ENCODE results near the gene FAM83F.

Gene FAM83F

GRCh38 chr22:40084246-40084645, 89.5 kb downstream of the FAM83F start:
- WGBS (ENCODE audit: insufficient coverage), result 98% methylated on average over 5 of the region's 5 CpGs
- H3K4me3 ChIP-seq (ENCODE audit: control insufficient read depth in 1 of 7, extremely low read depth in 1 of 7, insufficient read depth in 4 of 7, low read depth in 2 of 7, low read length in 6 of 7), result no peak overlapping the region
- H3K27me3 ChIP-seq (replicated peaks in 2 of 5; ENCODE audit: control insufficient read depth in 4 of 5, insufficient read depth in 5 of 5, low read length in 4 of 5), result no peaks in the 10 kb centered on the region
- H3K4me1 ChIP-seq (ENCODE audit: control extremely low read depth in 1 of 4, control insufficient read depth in 4 of 4, insufficient read depth in 4 of 4, low read length in 3 of 4), result peaks cover 0 to 9% (median 3%) of the 10 kb centered on the region in 4 experiments
- H3K36me3 ChIP-seq (ENCODE audit: control insufficient read depth in 4 of 4, insufficient read depth in 4 of 4, low read length in 3 of 4), result no peaks in the 10 kb centered on the region
- POLR2A ChIA-PET, result no interaction called here
- CTCF ChIA-PET, result no interaction called here
- no peaks in the 10 kb centered on the region for H3K9me3 ChIP-seq (ENCODE audit: control extremely low read depth in 1 of 5, control insufficient read depth in 4 of 5, insufficient read depth in 2 of 5, low read depth in 1 of 5, low read length in 4 of 5)
- H3K27ac ChIP-seq (ENCODE audit: insufficient read depth in 1 of 2, low read depth in 1 of 2, low read length in 2 of 2, poor library complexity in 1 of 2, severe bottlenecking in 2 of 2), result no peak overlapping the region
- no peak for DNase-seq

DNA sequence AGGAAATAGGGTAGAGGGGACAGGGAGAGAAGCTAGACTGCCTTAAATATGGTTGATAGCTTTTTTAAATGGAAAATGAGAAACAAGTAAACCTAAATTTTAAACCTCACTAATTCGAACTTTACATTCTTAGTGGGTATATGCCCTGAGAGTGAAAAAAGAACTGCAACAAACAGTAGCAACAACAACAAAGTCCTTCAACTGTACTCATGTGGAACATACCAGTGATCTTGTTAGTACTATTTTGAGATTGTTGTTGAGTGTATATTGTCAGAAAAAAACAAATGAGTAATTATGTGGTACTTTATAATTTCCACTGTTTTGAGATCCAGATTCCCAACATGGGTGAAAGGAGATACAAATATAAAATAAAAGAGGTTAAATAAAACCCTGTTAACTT, 94.1 kb downstream of the FAM83F start:
- WGBS (ENCODE audit: insufficient coverage), result no CpG with 5 or more reads among the region's 1 CpG
- CTCF ChIA-PET, result interaction anchor here (1.0 to 1.8 kb wide), 2 partner anchors 17 to 46 kb away, joined by 3 to 6 read pairs; no protein-coding TSS in a partner anchor
- no peak for DNase-seq
- POLR2A ChIA-PET, result interaction anchor here (1.8 kb wide), 1 partner anchor 44 kb away, joined by 10 read pairs; no protein-coding TSS in a partner anchor
- H3K27me3 ChIP-seq (replicated peaks in 2 of 5; ENCODE audit: control insufficient read depth in 4 of 5, insufficient read depth in 5 of 5, low read length in 4 of 5), result no peaks in the 10 kb centered on the region
- H3K4me3 ChIP-seq (ENCODE audit: control insufficient read depth in 1 of 7, extremely low read depth in 1 of 7, insufficient read depth in 4 of 7, low read depth in 2 of 7, low read length in 6 of 7), result no peak overlapping the region
- H3K36me3 ChIP-seq (ENCODE audit: control insufficient read depth in 4 of 4, insufficient read depth in 4 of 4, low read length in 3 of 4), result no peaks in the 10 kb centered on the region
- peaks cover 0 to 3% (median 0%) of the 10 kb centered on the region in 5 experiments for H3K9me3 ChIP-seq (ENCODE audit: control extremely low read depth in 1 of 5, control insufficient read depth in 4 of 5, insufficient read depth in 2 of 5, low read depth in 1 of 5, low read length in 4 of 5)
- H3K27ac ChIP-seq (ENCODE audit: insufficient read depth in 1 of 2, low read depth in 1 of 2, low read length in 2 of 2, poor library complexity in 1 of 2, severe bottlenecking in 2 of 2), result no peak overlapping the region
- peaks cover 7 to 18% (median 8%) of the 10 kb centered on the region in 4 experiments for H3K4me1 ChIP-seq (ENCODE audit: control extremely low read depth in 1 of 4, control insufficient read depth in 4 of 4, insufficient read depth in 4 of 4, low read length in 3 of 4)

Measured in common myeloid progenitor, CD34-positive (primary cell).